ENCODE measurements around the gene PGP.
"Not testable (repeated sequence)": the region's sequence is repeated elsewhere in the genome, so short reads cannot be mapped to it uniquely, and the experiment has no call there.

The PGP gene

DNA sequence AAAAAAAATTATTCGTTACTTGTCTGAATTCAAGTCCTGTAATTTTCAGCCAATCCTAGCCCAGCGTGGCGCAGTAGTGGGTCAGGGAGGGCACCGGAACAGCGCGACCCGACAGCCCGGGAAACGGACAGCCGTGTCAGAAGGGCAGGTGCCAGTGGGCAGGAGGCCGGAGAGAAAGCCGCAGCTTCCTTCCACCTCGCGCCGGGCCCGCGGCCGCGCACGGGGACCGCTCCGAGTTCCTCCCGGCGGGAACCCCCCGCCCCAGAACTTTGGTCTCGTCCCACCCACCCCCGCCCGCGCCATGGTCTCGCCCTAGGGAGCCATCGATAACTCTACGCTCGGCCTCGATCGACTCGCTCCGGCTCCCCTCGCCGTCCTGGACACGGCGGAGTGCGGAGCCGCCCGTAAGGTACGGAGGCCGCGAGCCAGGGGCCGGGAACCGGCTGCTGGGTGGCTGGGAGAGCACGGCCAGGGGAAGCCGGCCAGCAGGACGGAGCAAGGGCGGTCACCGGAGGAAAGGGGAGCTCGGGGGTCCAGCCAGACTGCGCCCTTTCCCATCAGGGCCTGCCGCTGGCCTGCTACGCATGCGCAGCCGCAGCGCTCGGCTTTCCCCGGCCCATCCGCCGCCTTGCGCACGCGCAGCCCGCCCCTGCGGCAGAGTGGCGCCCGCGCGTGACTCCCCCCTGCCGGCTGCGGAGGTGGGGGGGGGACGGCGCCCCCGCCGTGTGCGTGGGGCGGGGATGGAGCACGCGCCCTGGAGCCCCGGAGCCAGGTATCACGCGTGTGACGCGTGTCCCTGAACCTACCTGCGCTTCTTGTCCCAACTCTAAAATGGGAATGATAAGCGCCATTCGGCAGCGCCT, 9.3 kb downstream of the PGP start, which contains the start of gene MLST8:
Gene MLST8 (plus strand): TSS at position 351 of the 863 bp plus-strand sequence. CDS start 632 bp downstream, outside the sequence.
- no peaks in the 10 kb centered on the region for H4K20me1 ChIP-seq (ENCODE audit: insufficient read depth, low read length)
- no peaks in the 10 kb centered on the region for H3K9me2 ChIP-seq (replicated peaks; ENCODE audit: insufficient read depth, low read length)
- H3K36me3 ChIP-seq (replicated peaks; ENCODE audit: insufficient read depth, low read length): no peaks in the 10 kb centered on the region; the same call in 1 of the 2 replicates
- peak; percentile 88 for DNase-seq
- H3K4me3 ChIP-seq (ENCODE audit: low read length): peak within 1 kb of the TSS; percentile 98
- peak within 1 kb of the TSS; percentile 74 for H3K27ac ChIP-seq (ENCODE audit: low read length)
- H3K9me3 ChIP-seq (replicated peaks; ENCODE audit: insufficient read depth, low read length): no peaks in the 10 kb centered on the region
- peaks cover 6% of the 10 kb centered on the region for H3K4me1 ChIP-seq (ENCODE audit: low read length)
- peak within 1 kb of the TSS; percentile 100 for H3K4me2 ChIP-seq (ENCODE audit: low read depth, low read length)
- TF ChIP-seq EZH2phosphoT487 (IDR thresholded peaks at IDR 0.05; ENCODE audit: low read length): no peak
- TF ChIP-seq EZH2 (optimal IDR thresholded peaks at IDR 0.05; ENCODE audit: low read depth, low read length): no peak
- TF ChIP-seq, protein P1, sequence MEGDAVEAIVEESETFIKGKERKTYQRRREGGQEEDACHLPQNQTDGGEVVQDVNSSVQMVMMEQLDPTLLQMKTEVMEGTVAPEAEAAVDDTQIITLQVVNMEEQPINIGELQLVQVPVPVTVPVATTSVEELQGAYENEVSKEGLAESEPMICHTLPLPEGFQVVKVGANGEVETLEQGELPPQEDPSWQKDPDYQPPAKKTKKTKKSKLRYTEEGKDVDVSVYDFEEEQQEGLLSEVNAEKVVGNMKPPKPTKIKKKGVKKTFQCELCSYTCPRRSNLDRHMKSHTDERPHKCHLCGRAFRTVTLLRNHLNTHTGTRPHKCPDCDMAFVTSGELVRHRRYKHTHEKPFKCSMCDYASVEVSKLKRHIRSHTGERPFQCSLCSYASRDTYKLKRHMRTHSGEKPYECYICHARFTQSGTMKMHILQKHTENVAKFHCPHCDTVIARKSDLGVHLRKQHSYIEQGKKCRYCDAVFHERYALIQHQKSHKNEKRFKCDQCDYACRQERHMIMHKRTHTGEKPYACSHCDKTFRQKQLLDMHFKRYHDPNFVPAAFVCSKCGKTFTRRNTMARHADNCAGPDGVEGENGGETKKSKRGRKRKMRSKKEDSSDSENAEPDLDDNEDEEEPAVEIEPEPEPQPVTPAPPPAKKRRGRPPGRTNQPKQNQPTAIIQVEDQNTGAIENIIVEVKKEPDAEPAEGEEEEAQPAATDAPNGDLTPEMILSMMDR (IDR thresholded peaks at IDR 0.05; ENCODE audit: low read length): peak; percentile 22
- 0 out of 2 replicates have a peak, but pooled peaks cover 3% of the 10 kb centered on the region for H3F3A ChIP-seq (ENCODE audit: insufficient read depth, low read length)
- H2AFZ ChIP-seq (ENCODE audit: low read length): peak within 1 kb of the TSS; percentile 77
- peak within 1 kb of the TSS; percentile 96 for H3K9ac ChIP-seq (ENCODE audit: low read length)
- peaks cover 27% of the 10 kb centered on the region for H3K79me2 ChIP-seq (ENCODE audit: low read length)
- peaks cover 16% of the 10 kb centered on the region for H3K27me3 ChIP-seq (replicated peaks; ENCODE audit: insufficient read depth, low read length)

DNA sequence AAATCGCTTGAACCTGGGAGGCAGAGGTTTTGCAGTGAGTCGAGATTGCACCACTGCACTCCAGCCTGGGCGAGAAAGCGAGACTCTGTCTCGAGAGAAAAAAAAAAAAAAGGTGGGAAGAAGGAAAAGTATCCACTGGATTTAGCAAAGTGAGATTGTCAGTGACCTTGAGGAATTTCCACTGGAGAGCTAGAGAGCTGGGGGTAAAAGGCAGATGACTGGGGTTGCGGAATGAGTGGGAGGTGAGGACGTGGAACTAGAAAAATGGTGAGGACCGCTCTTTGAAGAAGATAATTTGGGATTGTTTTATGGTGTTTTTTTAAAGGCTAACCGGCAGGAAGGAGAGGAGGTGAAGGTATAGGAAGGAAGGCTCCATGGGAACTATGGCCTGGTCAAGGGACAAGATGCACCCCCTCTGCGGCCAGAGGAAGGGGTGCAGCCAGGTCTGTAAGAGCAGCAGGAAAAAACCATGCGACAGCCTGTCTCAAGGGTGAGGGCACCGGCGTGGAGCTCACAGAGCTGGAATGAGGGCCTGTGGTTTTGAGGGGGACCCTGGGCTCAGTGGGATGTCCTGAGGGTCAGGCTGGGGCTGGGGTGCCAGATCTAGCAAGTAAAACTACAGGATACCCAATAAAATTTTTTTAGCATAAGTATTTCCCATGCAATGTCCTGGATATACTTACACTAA, 10.1 kb downstream of the PGP start:
- no peak for DNase-seq
- TF ChIP-seq EZH2phosphoT487 (IDR thresholded peaks at IDR 0.05; ENCODE audit: low read length) (no peak), EZH2 (optimal IDR thresholded peaks at IDR 0.05; ENCODE audit: low read depth, low read length) (no peak)
- TF ChIP-seq, protein P1 (IDR thresholded peaks at IDR 0.05; ENCODE audit: low read length): no peak
- peaks cover 6% of the 10 kb centered on the region for H3K4me1 ChIP-seq (ENCODE audit: low read length)
- no peaks in the 10 kb centered on the region for H3K9me2 ChIP-seq (replicated peaks; ENCODE audit: insufficient read depth, low read length)
- H2AFZ ChIP-seq (ENCODE audit: low read length): peak overlapping the region; percentile 76
- H3K27ac ChIP-seq (ENCODE audit: low read length): peak overlapping the region; percentile 74; the same call in 1 of the 2 replicates
- peak overlapping the region; percentile 98 for H3K4me3 ChIP-seq (ENCODE audit: low read length)
- H3F3A ChIP-seq (ENCODE audit: insufficient read depth, low read length): 0 out of 2 replicates have a peak, but pooled peaks cover 3% of the 10 kb centered on the region
- H3K27me3 ChIP-seq (replicated peaks; ENCODE audit: insufficient read depth, low read length): peaks cover 24% of the 10 kb centered on the region
- peak overlapping the region; percentile 65 for H3K4me2 ChIP-seq (ENCODE audit: low read depth, low read length)
- no peaks in the 10 kb centered on the region for H4K20me1 ChIP-seq (ENCODE audit: insufficient read depth, low read length)
- H3K36me3 ChIP-seq (replicated peaks; ENCODE audit: insufficient read depth, low read length): no peaks in the 10 kb centered on the region; the same call in 1 of the 2 replicates
- H3K9me3 ChIP-seq (replicated peaks; ENCODE audit: insufficient read depth, low read length): no peaks in the 10 kb centered on the region
- peak overlapping the region; percentile 96 for H3K9ac ChIP-seq (ENCODE audit: low read length)
- peaks cover 27% of the 10 kb centered on the region for H3K79me2 ChIP-seq (ENCODE audit: low read length)

DNA sequence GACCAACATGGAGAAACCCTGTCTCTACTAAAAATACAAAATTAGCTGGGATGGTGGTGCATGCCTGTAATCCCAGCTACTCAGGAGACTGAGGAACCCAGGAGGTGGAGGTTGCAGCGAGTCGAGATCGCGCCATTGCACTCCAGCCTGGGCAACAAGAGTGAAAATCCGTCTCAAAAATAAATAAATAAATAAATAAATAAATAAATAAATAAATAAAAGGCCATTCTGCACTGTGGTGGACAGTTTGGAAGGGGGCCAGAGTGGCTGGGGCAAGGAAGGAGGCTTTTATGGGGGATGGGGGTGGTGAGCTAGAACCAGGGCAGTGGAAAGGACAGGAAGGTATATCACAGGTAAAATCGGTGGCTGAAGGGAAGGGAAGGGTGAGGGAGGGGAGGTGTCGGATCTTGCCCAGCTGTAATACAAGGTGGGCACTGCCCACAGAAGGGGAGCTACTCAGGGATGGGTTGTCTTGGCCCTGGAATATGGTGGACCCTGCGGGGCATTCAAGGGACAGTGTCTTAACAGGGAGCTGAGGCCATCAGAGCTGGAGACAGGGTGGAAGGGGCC, 11.4 kb downstream of the PGP start:
- not testable (repeated sequence) for H3K27ac ChIP-seq (ENCODE audit: low read length); H4K20me1 ChIP-seq (ENCODE audit: insufficient read depth, low read length); H3K4me3 ChIP-seq (ENCODE audit: low read length); H3K9me3 ChIP-seq (replicated peaks; ENCODE audit: insufficient read depth, low read length); H3K4me2 ChIP-seq (ENCODE audit: low read depth, low read length); H3K36me3 ChIP-seq (replicated peaks; ENCODE audit: insufficient read depth, low read length); H3F3A ChIP-seq (ENCODE audit: insufficient read depth, low read length); H2AFZ ChIP-seq (ENCODE audit: low read length); H3K9ac ChIP-seq (ENCODE audit: low read length); H3K9me2 ChIP-seq (replicated peaks; ENCODE audit: insufficient read depth, low read length); DNase-seq; H3K4me1 ChIP-seq (ENCODE audit: low read length)
- Histone ChIP-seq H3K79me2 (ENCODE audit: low read length) (peaks cover 27% of the 10 kb centered on the region), H3K27me3 (replicated peaks; ENCODE audit: insufficient read depth, low read length) (peaks cover 37% of the 10 kb centered on the region)

Measured in MM.1S (cell line).